DND-41 (cell line): Measurements from ENCODE around the gene GNAI2.

Experiments used
- CTCF ChIP-seq: IDR thresholded peaks from 2 replicates; pipeline ENCODE4 v1.5.1; 2012; ENCODE audit warnings: borderline replicate concordance, low read length, moderate library complexity, mild to moderate bottlenecking; ENCODE audit not compliant: poor library complexity, severe bottlenecking; ENCODE audit errors: extremely low read depth
- EZH2 ChIP-seq: IDR thresholded peaks from 3 replicates; pipeline ENCODE4 v1.6.1; 2012; ENCODE audit warnings: borderline replicate concordance, low read depth, mild to moderate bottlenecking, moderate library complexity, low read length, inconsistent platforms; ENCODE audit not compliant: severe bottlenecking

DNA sequence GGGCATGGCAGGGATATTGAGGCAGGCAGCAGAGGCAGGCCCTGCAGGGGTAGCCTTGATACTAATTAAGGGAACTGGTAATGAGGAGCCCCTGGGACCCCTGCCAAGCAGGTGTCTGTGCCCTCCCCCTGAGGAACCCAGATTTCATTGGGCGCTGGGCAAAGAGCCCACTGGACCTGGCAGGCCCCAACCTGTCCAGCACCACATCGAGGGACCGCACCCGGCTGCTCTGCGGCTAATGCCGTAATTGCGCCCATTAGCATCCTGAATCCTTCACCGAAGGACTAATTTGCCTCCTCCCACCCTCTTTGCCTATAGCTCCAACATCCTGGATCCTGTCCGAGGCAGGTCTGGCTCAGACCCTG, 19.2 kb downstream of the GNAI2 start:
- no peak for TF ChIP-seq CTCF
- no peak for TF ChIP-seq EZH2
